Breast epithelium (tissue), 3 donors: ENCODE results near the gene DOCK3.

Source experiments
- CTCF ChIP-seq, 3 donors: fragments of 450-650 bp; IDR thresholded peaks; one replicate each; pipeline ENCODE4 v1.5.1; 2016 to 2017; ENCODE audit warnings: antibody characterized with exemption in 3 of 3, mild to moderate bottlenecking in 3 of 3, moderate library complexity in 3 of 3
- POLR2A ChIP-seq: fragments of 450-650 bp; IDR thresholded peaks from one replicate; pipeline ENCODE4 v1.6.1; 2016; ENCODE audit warnings: antibody characterized with exemption, mild to moderate bottlenecking, moderate library complexity

GRCh38 chr3:50792568-50792967 is 117.8 kb downstream of the DOCK3 start:
- TF ChIP-seq CTCF (IDR thresholded peaks at IDR 0.05) = no peak
- TF ChIP-seq POLR2A = no peak
